Subcutaneous adipose tissue (tissue), 4 donors: ENCODE results near the gene CNOT11. TPM values are rescaled to one million over a fixed set of nuclear protein-coding genes. Genes with fewer than 3 reads are reported as not detected.

Experiments
- CTCF ChIP-seq: fragments of 450-650 bp; IDR thresholded peaks from one replicate; pipeline ENCODE4 v1.5.1; 2016; ENCODE audit warnings: low read depth, mild to moderate bottlenecking, control low read depth, antibody characterized with exemption, moderate library complexity
- total RNA-seq, 4 donors: library from RNA; depleted of rRNA; stranded (reverse); fragments of >200 nt; gene quantifications; one replicate each; pipeline ENCODE4 v1.1.0, GENCODE V29; 2016

The CNOT11 gene
- total RNA-seq, 4 donors from 2014 or later = 15.6 to 31.8 (median 24.0) TPM

- TF ChIP-seq CTCF = no peak
Observed at GRCh38 chr2:101305035-101305434, 52.3 kb downstream of the CNOT11 start.

DNA sequence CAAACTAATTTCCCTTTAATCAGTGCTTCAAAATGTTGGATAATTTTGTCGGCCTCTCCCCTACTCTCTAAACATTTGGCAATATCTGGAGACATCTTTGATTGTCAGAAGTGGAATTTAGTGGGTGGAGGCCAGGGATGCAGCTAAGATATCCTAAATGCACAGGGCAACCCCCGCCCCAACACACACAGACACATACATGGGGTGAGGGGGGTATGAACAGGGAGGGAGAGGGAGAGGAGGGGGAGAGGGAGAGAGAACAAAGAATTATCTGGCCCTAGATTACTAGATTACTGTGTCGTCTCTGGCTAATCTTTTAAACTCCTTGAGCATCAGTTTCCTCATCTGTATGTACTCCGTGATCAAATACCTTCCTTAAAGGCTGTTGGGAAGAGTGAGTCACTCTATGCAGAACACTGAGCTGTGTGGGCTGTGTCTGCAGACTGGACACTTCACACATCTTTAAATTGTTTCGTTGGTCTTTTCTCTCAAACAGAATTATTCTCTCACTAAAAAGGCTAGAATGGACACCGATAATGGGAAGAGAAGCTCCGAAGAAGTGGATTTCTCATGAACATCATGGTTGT lies 52.9 kb downstream of the CNOT11 start:
- TF ChIP-seq CTCF = no peak

DNA sequence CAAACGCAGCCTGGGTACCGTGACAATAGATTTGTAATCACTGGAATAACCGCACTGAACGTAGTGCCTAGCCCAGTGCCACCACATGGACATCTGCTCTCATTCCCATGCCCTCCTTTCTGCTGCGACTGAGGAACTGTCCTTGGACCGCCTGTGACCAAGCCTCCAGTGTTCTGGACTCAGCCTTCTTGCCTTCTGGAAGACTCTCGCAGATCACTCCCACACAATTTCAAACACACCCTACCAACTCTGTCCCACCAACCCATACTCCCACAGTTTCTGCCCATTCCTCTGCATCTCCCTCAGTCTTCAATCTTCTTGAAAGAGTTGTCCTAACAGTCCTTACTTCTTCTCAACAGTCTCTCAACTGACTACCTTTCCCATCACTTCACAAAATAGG lies 53.7 kb downstream of the CNOT11 start:
- TF ChIP-seq CTCF = no peak

DNA sequence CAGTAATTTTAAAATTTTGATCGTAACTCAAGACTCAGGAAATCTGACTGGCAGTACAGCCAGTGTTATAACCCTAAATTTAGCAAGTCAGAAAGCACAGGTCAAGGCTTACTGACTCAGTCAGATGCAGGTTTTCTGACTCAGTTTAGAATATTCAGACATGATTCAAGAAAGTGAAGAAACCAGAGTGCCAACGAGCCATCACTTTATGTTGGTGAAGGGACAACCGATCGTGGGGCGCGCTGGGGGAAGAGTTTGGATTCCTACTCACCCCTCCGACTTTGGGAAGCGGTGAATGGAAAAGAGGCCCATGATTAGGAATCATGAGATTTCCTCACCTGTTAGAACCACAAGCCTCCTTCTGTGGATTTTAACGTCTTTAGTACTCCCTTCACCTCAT lies 54.8 kb downstream of the CNOT11 start:
- TF ChIP-seq CTCF = no peak

DNA sequence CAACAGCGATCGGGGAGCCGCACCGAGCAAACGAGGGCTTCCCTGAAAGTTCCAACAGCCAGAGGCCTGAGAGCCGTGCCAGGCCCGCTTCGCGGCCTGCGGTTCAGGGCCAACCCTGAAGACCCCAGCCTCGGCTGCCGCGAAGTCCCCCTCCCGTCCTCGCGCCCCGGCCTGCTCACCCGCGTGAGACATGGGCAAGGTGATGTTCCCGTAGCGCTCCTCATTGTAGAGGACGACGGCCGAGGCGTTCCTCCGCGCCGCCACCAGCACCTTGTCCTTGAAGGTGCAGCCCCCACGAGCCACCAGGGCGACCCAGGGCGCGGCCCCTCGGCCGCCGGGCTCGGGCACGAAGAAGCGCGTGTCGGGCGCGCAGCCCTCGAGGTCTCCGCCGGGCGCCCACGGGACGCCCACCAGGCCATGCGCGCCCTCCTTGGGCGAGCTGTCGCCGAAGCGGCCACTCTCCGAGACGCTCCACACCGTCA lies 55.3 kb downstream of the CNOT11 start:
- no peak for TF ChIP-seq CTCF

- no peak for TF ChIP-seq CTCF
Observed at GRCh38 chr2:101308432-101309210, 55.9 kb downstream of the CNOT11 start, which contains the start of gene RNF149. RNF149 (minus strand) TSS chr2:101308701; CDS start chr2:101308588, 113 bp downstream.

GRCh38 chr2:101310090-101310833 lies 57.6 kb downstream of the CNOT11 start:
- TF ChIP-seq CTCF = no peak
